Measurements from ENCODE around the gene PCDH9.

DNA sequence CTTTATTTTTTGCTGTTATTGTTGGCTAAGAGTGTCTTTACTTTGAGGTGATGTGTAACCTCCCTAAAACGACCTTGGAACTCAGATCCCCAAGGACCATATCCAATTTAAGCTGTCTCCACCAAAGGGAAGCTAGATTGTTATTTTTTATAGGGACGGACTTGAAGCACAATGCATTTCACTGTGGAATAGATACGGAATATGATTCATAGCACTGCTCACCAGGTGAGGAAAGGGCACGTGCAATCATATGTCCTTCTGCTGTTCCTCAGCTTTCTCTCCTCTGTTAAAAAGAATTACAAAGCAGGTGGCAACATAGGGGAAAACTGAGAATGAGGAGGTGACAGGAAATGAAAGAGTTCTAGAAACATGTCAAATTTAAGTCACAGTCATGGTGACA lies 679.0 kb downstream of the PCDH9 start:
- TF ChIP-seq, protein P1, sequence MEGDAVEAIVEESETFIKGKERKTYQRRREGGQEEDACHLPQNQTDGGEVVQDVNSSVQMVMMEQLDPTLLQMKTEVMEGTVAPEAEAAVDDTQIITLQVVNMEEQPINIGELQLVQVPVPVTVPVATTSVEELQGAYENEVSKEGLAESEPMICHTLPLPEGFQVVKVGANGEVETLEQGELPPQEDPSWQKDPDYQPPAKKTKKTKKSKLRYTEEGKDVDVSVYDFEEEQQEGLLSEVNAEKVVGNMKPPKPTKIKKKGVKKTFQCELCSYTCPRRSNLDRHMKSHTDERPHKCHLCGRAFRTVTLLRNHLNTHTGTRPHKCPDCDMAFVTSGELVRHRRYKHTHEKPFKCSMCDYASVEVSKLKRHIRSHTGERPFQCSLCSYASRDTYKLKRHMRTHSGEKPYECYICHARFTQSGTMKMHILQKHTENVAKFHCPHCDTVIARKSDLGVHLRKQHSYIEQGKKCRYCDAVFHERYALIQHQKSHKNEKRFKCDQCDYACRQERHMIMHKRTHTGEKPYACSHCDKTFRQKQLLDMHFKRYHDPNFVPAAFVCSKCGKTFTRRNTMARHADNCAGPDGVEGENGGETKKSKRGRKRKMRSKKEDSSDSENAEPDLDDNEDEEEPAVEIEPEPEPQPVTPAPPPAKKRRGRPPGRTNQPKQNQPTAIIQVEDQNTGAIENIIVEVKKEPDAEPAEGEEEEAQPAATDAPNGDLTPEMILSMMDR (conservative IDR thresholded peaks at IDR 0.05; ENCODE audit: low read depth, low read length) = no peak
- no peak for TF ChIP-seq EZH2 (IDR thresholded peaks at IDR 0.05; ENCODE audit: borderline replicate concordance, low read depth, low read length, poor library complexity, severe bottlenecking)

All from A673 (cell line).